GM08714 (cell line): ENCODE data around the gene ZNF319.
"Not testable (repeated sequence)": the region's sequence is repeated elsewhere in the genome, so short reads cannot be mapped to it uniquely, and the experiment has no call there.

Experiments used
- H3K4me3 ChIP-seq: fragments of 200-500 bp; sonication (Bioruptor generic); 2 replicates; pipeline ENCODE4 v1.5.1; 2014; ENCODE audit warnings: mild to moderate bottlenecking, low read length, inconsistent platforms
- ZNF274 ChIP-seq: IDR thresholded peaks from 2 replicates; pipeline ENCODE4 v1.6.1; 2012; ENCODE audit warnings: mild to moderate bottlenecking, low read depth, low read length

The ZNF319 gene

GRCh38 chr16:57988929-57989328 is 11.5 kb downstream of the ZNF319 start:
- no peak for TF ChIP-seq ZNF274

GRCh38 chr16:57987441-57988177 is 12.9 kb downstream of the ZNF319 start:
- no peak overlapping the region for H3K4me3 ChIP-seq
- no peak for TF ChIP-seq ZNF274

More at GRCh38 chr16:57988929-57989328, 11.5 kb downstream of the ZNF319 start:
- no peak overlapping the region for H3K4me3 ChIP-seq

GRCh38 chr16:57986196-57986595 is 14.3 kb downstream of the ZNF319 start:
- TF ChIP-seq ZNF274: no peak
- no peak overlapping the region for H3K4me3 ChIP-seq

GRCh38 chr16:57985204-57986181 is 15.0 kb downstream of the ZNF319 start:
- no peak for TF ChIP-seq ZNF274
- H3K4me3 ChIP-seq: no peak overlapping the region; the same call in 1 of the 2 replicates

DNA sequence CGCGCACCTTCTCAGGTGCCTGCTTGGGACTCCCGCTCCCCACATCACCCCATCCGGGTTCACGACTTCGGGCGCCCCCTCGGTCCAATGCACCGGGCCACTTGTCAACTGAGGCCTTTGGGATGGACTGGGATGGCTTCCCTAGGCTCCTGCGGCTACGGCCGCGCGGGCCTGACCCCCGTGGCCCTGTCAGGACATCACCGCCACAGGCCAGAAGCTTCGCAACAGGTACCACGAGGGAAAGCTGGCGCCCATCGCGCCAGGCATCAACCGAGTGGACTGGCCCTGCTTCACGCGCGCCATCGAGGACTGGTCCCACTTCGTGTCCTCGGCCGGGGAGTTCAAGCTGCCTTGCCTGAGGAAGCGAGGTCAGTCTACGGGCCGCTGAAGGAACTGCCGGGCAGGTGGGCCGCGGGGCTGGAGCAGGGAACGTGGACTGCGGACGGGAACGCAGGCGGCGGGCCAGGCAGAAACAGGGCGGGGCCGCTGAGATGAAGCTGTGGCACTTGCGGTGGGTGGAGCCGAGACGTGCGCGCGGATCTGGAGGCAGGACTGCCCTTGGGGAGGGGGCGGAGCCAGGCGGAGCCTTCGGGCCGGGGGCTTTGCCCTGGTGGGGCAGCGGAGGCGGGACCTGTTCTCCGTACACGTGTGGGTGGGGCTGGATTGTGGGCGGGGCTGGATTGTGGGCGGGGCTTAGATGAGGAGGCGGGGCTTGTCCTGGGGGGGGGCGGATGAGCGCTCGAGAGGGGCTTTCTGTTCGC is 15.8 kb downstream of the ZNF319 start:
- no peak for TF ChIP-seq ZNF274
- peak overlapping the region; percentile 10; the same call in 1 of the 2 replicates for H3K4me3 ChIP-seq

DNA sequence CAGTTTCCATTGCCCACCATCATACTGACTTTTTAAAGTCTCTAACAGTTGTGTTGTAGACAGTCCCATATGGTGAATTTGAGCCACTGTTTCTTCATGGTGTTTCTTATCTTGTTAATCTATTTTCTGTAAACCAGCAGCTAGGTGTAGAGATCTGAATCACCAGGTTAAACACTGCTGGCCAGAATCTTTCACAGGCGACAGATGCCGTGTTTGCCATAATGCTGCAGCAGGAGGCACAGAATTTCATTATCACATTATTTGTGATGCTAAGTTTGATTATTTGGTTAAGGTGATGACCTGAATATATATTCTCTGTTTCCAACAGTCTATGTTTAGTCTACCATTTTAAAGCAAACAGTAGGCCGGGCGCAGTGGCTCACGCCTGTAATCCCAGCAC is 18.1 kb downstream of the ZNF319 start:
- no peak for TF ChIP-seq ZNF274
- H3K4me3 ChIP-seq: no peak overlapping the region

GRCh38 chr16:57981636-57982035 is 18.8 kb downstream of the ZNF319 start:
- no peak for TF ChIP-seq ZNF274
- no peak overlapping the region for H3K4me3 ChIP-seq

DNA sequence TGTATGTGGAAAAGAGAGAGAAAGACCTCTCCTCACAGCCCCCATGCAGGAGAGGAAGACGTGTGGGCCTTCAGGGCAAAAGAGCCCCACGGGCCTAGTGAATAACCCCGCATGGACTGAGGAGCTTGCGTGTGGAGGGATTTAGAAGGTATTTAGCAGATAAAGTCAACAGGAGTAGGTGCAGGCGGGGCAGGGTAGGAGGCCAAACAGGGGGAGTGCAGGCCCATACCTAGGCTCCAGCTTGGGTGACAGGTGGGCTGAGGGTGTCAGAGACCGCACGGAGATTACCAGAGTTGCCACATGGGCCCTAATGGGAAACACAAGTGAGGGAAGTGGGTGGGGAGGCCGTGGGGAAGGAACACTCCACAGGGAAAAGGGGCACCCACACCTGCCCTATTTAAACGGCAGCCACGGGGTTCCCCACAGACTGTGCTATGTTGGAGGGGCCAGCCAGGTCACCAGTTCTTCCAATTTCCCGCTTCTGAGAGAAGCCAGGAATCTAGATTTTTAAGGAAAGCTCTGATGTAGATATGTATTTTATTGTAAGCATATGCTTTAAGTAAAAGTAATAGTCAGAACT is 21.4 kb downstream of the ZNF319 start:
- TF ChIP-seq ZNF274: no peak
- H3K4me3 ChIP-seq: no peak overlapping the region

- H3K4me3 ChIP-seq: not testable (repeated sequence)
Measured at GRCh38 chr16:57978070-57978465, 22.4 kb downstream of the ZNF319 start.

- TF ChIP-seq ZNF274: no peak
- H3K4me3 ChIP-seq: no peak overlapping the region
Measured at GRCh38 chr16:57977418-57978069, 22.9 kb downstream of the ZNF319 start.

DNA sequence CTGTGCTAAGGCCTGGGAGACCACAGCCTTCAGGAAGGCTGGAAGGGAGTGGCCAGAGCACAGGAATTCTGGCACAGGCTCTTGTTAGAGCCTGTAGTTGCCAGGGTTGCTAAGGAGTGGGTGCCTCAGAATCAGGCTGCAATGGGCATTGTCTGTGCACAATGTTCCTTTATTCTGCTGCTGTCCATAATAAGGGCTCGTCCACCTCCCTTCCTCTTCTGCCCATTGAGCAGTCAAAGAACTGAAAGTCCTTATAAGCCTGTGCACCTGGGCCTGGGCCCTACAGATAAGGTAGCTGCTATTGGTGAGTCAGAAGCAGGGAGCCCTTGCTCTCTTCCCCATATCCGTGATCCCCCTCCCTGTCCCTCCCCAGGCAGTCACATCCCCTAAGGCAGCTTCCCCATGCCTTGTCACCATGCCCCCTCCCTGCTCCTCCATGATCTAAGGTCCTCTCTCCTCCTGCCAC is 24.1 kb downstream of the ZNF319 start:
- H3K4me3 ChIP-seq: no peak overlapping the region
- TF ChIP-seq ZNF274: no peak

DNA sequence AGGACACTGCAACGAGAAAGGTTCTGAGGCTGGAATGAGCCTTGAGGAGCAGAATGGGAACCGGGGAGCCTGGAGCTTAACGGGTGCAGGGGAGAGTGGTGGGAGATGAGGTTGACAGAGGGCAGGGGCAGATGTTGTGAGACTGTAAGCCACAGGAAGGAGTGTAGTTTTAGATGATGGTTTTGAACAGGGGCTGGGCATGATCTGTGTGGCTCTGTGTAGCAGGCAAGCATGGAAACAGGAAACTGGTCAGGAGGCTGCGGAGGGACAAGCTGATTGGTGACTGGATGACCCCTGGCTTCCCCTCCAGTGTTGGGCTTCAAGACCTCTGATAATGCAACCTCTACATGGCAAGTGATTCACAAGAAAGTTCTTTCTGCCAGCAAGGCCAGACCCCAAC is 28.2 kb downstream of the ZNF319 start:
- TF ChIP-seq ZNF274: no peak
- H3K4me3 ChIP-seq: no peak overlapping the region

DNA sequence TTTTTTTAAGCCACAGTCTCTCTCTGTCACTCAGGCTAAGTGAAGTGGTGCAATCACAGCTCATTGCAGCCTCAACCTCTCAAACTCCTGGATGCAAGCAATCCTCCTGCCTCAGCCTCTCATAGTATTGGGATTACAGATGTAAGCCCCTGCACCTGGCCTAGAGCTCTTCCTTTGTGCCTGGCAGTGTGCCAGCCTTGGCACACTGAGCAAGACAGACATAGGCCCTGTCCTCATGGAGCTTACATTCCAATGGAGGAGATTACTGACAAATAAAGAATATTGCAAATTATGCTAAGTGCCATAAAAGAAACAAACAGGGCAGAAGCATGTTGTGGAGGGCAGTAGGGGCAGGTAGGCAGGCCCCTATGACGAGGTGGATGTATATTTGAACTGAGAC is 28.6 kb downstream of the ZNF319 start:
- no peak overlapping the region for H3K4me3 ChIP-seq
- no peak for TF ChIP-seq ZNF274
